Activated naive CD4-positive, alpha-beta T cell treated with anti-CD3 and anti-CD28 coated beads, Interleukin-2, amount 50 U/mL, for 72 hours (primary cell): ENCODE measurements around the gene PXT1. TPM values are rescaled to one million over a fixed set of nuclear protein-coding genes. Genes with fewer than 3 reads are reported as not detected.
"Not testable (repeated sequence)": the region's sequence is repeated elsewhere in the genome, so short reads cannot be mapped to it uniquely, and the experiment has no call there.

Experiments
- ATAC-seq, 2 donors: fragments of 150-1000 bp; cut with Tn5 transposase; 2 replicates each; pipeline ENCODE4 v1.10.0; 2021; ENCODE audit warnings: mild to moderate bottlenecking in 2 of 2, moderate library complexity in 2 of 2
- DNase-seq, 2 donors: peaks; one replicate each; pipeline ENCODE4 v3.0.0; 2021 to 2022; ENCODE audit warnings: low spot score in 2 of 2
- H3K27ac Mint-ChIP-seq, 2 donors: one replicate each; pipeline ENCODE4 v1.8.0; 2022; ENCODE audit warnings: mild to moderate bottlenecking in 2 of 2, mixed read lengths in 2 of 2
- H3K36me3 Mint-ChIP-seq, 2 donors: one replicate each; pipeline ENCODE4 v1.8.0; 2022; ENCODE audit warnings: mixed read lengths in 2 of 2
- H3K9me3 Mint-ChIP-seq, 2 donors: one replicate each; pipeline ENCODE4 v1.8.0; 2022; ENCODE audit warnings: mixed read lengths in 2 of 2
- total RNA-seq, 2 donors: library from RNA; stranded (reverse); gene quantifications; one replicate each; pipeline ENCODE4 v1.2.3, GENCODE V29; 2022

Gene PXT1
- total RNA-seq, 2 donors from 2014 or later = 0.80 TPM; not detected in 1

DNA sequence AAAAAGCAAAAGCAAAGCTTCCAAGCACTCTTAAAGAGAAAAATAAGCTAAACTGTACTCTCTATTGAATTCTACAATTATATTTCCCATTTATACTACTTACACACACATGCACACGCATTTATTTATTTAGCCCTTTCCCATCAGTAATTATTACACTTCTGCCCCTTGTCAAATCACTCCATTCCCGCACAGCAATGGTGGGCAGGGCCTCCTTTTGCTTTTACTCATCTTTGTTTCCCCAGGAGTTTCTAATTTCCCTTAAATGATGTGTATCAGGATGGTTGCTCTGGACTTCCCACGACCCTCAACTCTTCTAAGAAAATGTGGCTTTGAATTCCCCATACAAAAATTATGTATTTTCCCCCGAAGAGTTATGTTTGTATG, 19.9 kb downstream of the PXT1 start:
- DNase-seq = no peak
- Mint-ChIP-seq H3K36me3 (no peaks in the 10 kb centered on the region), H3K9me3 (no peaks in the 10 kb centered on the region), H3K27ac (peak overlapping the region; percentile 93 to 94)
- ATAC-seq = no peak

DNA sequence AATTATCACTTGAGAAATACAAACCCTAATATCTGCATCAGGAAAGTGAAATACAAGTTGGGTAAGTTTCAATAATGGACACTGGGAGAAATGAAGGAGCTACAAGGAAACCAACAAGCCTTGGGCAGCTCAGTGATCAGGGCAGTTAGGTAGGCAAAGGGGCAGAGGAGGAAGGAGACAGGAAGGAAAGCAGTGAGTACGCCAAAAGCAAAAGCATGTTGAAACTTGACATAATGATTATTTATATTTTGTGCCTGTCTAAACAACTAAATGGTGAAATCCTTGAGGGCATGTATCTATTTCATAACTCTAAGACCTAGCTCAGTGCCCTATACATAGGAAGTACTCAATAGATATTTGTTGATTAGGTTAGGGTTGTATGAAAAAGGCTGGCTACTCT, 23.3 kb downstream of the PXT1 start:
- no peaks in the 10 kb centered on the region for H3K9me3 Mint-ChIP-seq
- ATAC-seq = no peak
- no peak overlapping the region for H3K27ac Mint-ChIP-seq

DNA sequence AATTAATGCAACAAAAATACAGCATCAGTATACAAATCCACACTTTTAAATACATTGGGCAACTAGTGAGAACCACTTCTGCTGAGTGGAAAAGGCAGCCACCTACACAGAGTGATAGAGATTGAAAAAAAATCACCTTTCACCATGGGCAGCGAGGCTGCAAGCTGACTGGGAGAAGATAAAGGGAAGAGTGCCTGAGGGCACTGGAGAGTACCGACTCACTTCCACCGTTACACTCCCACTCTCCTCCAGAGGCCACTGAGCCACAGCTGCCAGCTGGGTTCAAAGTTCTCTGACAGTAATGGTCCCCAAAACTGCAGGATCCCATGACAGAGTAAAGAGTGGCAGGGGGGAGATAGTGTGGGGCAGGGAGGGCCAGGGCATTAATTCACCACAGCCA, 24.1 kb downstream of the PXT1 start:
- Mint-ChIP-seq H3K36me3 (no peaks in the 10 kb centered on the region), H3K27ac (no peak overlapping the region), H3K9me3 (no peaks in the 10 kb centered on the region)
- DNase-seq = no peak
- no peak for ATAC-seq

More for the DNA sequence above, 23.3 kb downstream of the PXT1 start:
- no peak for DNase-seq
- no peaks in the 10 kb centered on the region for H3K36me3 Mint-ChIP-seq

DNA sequence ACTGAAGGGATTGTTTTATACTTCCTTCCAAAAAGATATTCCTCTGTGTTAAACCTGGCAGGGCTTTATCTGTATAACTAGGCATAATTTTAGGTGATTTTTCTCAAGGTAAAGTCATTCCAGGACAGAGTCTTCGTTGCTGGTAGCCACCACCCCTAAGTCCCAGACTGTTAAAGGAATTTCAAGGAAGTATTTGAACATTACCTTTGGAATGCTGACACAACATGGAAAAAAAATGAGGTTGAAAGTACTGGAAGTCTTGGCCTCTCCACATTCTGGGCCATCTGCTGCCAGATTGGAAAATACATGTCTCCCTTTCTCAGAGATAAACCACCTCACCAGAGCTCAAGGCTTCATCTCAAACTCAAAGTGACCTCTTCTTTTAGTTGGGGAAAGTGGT, 28.2 kb downstream of the PXT1 start:
- no peak overlapping the region for H3K27ac Mint-ChIP-seq
- H3K9me3 Mint-ChIP-seq = peaks cover 4 to 5% of the 10 kb centered on the region in 2 donors
- DNase-seq (no peak), ATAC-seq (no peak)
- H3K36me3 Mint-ChIP-seq = peaks cover 0 to 7% of the 10 kb centered on the region in 2 donors

DNA sequence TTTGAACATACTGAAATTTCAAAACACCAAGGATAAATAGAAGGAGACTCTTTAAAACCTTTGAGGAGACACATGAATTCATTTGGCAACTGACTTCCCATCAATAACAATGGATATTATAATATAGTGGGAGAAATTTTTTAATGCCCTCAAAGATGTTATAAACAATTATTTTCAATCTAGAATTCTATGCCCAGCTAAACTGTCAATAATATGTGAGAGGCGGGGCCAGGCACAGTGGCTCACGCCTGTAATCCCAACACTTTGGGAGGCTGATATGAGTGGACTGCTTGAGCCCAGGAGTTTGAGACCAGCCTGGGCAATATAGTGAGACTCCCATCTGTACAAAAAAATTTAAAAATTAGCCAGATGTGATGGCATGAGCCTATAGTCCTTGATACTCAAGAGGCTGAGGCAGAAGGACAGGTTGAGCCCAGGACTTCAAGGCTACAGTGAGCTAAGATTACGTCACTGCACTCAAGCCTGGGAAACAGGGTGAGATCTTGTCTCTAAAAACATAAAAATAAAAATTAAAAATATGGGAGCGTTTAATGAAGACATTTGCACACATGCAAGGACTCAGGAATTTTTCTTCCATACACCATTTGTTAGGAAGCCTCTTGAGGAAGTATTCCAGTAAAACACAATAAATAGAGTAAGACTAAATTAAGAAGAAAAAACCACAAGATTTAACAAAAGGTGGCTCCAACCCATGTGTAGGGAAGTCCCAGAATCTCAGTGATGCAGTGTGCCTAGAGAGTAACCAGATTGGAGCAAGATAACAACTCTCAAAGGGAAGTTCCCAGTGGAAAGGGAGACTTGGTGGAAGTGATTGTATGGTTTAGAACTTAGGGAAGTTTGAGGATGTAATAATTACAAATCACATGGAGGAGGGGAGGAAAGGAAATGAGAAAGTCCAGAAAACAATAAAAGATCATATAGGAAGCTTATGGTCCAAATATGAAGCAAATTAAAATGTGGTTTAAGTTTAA, 28.9 kb downstream of the PXT1 start:
- H3K27ac Mint-ChIP-seq = no peak overlapping the region
- DNase-seq (no peak), ATAC-seq (no peak)
- peaks cover 0 to 7% of the 10 kb centered on the region in 2 donors for H3K36me3 Mint-ChIP-seq
- H3K9me3 Mint-ChIP-seq = peaks cover 4 to 5% of the 10 kb centered on the region in 2 donors

DNA sequence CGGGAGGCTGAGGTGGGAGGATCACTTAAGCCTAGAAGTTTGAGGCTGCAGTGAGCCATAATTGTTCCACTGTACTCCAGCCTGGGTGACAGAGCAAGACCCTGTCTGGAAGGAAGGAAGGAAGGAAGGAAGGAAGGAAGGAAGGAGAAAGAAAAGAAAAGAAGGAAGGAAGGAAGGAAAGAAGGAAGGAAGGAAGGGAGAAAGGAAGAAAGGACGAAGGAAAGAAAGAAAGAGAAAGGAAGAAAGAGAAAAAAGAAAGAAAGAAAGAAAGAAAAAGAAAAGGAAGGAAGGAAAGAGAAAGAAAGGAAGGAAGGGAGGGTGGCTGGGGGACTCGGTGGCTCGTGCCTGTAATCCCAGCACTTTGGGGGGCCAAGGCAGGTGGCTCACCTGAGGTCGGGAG, 32.9 kb downstream of the PXT1 start:
- H3K27ac Mint-ChIP-seq = peak overlapping the region in 1 of 2 donors; percentile 51
- not testable (repeated sequence) for H3K36me3 Mint-ChIP-seq, DNase-seq, ATAC-seq, H3K9me3 Mint-ChIP-seq

DNA sequence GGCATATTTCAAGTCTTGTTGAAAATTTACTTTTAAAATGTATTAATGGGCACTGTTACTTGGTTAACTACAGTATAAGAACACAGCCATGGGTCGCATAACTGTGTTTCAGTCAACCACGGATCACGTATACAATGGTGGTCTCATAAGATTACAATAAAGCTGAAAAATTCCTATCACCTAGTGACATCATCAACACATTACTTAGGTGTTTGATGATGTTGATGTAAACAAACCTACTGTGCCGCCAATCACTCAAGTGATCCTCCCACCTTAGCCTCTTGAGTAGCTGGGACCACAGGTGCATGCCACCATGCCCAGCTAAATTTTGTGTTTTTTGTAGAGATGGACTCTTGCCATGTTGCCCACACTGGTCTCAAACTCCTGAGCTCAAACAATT, 38.5 kb downstream of the PXT1 start:
- Mint-ChIP-seq H3K9me3 (no peaks in the 10 kb centered on the region), H3K36me3 (no peaks in the 10 kb centered on the region), H3K27ac (no peak overlapping the region)
- DNase-seq (no peak), ATAC-seq (no peak)

DNA sequence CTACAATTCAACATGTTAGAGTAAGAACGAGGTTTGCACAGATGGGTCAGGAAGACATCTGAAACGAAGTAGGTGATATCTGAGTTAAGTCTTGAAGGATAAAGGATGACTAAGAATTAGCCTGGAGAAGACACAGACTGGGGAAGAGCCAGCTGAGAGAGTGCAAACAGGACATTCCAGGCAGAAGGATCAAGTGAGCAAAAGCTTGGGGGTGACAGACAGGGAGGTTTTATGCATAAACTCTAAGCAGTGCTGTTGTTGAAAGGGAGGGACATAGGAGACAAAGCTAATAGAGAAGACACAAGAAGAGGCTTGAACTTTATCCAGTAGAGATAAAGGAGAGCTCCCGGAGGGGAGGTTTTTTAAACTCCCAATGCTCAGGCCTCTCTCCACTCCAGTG, 40.2 kb downstream of the PXT1 start:
- Mint-ChIP-seq H3K27ac (no peak overlapping the region), H3K36me3 (no peaks in the 10 kb centered on the region), H3K9me3 (no peaks in the 10 kb centered on the region)
- no peak for ATAC-seq
- DNase-seq = no peak

DNA sequence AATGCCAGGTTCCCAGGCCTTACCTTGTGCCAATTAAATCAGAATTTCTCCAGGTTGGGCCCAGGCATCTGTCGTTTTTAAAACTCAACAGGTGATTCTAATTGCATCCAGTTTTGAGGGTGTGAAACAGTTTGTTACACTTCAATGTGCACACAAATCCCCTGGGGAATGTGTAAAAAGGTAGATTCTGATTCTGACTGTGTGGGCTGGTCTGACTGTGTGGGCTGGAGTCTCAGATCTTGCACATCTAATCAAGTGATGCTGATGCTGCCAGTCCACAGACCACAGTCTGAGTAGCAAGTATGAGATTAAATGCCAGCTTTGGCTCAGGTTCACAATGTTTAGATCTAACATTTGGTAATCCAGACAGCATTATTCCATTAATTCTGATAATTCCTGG, 42.7 kb downstream of the PXT1 start:
- H3K27ac Mint-ChIP-seq = no peak overlapping the region
- ATAC-seq = peak in 1 of 2 donors; percentile 40

DNA sequence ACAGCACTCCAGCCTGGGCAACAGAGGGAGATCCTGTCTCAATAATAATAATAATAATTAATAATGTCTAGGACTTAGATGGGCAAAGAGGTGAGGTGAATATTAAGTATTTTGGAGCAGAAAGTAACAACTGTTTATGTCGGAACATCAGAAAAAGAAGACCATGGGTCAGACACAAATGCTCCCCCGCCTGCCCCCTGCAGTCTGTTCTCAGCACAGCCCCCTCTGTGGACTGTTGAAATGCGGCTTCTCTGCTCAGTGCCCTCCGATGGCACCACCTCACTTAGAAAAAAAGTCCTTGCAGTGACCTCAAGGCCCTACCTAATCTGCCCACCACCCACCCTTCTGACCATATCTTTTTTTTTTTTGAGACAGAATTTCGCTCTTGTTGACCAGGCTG, 50.0 kb downstream of the PXT1 start:
- H3K36me3 Mint-ChIP-seq = no peaks in the 10 kb centered on the region
- H3K9me3 Mint-ChIP-seq = no peaks in the 10 kb centered on the region
- DNase-seq (no peak), ATAC-seq (no peak)
- H3K27ac Mint-ChIP-seq = no peak overlapping the region

More for the DNA sequence above, 42.7 kb downstream of the PXT1 start:
- H3K9me3 Mint-ChIP-seq = no peaks in the 10 kb centered on the region
- no peak for DNase-seq
- H3K36me3 Mint-ChIP-seq = no peaks in the 10 kb centered on the region

DNA sequence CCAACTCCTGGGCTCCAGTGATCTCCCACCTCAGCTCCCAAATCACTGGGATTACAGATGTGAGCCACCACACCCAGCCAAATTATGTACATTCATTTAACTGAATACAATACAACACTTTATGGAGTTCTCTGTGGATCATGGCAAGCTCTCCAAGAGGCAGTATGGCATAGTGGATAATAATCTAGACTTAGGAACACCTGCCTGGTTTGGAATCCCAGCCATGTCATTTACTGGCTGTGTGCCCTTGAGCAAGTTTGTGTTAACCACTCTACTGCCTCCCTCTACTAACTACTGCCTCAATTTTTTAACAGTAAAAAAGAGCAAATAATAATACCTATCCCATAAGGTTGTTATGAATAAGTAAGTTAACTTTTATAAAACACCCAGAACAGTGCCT, 53.3 kb downstream of the PXT1 start:
- ATAC-seq = no peak

DNA sequence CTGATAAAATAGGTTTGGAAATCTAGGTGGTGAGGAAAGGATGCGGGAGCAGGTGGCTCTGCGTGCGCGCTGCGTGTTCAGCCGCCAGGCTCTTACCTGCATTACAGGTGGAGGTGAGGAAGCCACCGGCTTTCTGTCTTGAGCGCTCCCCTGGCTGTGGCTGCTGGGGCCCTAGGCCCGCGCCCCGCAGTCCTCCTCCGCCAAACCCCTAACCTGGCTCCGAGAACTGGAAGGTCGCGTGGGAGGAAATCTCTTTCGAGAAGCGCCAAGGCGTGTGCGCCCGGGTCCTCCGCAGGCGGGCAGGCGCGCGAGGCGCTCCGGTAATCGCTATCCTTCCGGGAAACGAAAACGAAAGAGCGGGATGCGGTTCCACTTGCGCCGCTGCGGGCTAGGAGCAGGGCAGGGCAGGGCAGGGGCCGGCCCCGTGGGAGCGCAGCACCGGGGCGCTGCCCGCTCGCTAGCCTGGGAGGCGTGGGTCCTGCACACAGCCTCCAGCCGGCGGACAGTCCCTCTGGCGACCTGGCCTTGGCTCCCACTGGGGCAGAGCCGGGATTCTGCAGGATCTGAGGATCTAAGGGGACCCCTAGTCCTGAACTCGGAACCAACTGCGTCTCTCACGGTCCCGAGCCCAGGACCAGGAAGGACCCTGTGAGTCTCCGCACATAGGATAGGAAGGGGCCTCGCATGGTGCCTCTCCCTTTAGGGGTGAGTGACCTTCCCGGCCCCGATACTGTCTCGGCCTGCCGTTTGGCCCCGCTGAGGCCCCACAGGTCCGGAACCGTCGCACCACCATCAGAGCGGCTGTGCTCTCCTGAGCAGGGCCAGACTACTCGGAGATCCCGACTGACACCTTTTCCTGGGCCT, 55.0 kb downstream of the PXT1 start, which contains the start of gene ETV7:
ETV7 (minus strand) TSS at position 230 of the 864 bp plus-strand sequence; CDS start at position 102, 128 bp downstream.
- Mint-ChIP-seq H3K36me3 (peaks cover 0 to 13% of the 10 kb centered on the region in 2 donors), H3K27ac (peak within 1 kb of the TSS; percentile 62 to 73), H3K9me3 (no peaks in the 10 kb centered on the region)
- ATAC-seq = peak; percentile 66 to 83
- peak in 1 of 2 donors; percentile 48 for DNase-seq

More for the DNA sequence above, 53.3 kb downstream of the PXT1 start:
- H3K27ac Mint-ChIP-seq = no peak overlapping the region
- no peaks in the 10 kb centered on the region for H3K9me3 Mint-ChIP-seq
- H3K36me3 Mint-ChIP-seq = peaks cover 0 to 13% of the 10 kb centered on the region in 2 donors
- no peak for DNase-seq

DNA sequence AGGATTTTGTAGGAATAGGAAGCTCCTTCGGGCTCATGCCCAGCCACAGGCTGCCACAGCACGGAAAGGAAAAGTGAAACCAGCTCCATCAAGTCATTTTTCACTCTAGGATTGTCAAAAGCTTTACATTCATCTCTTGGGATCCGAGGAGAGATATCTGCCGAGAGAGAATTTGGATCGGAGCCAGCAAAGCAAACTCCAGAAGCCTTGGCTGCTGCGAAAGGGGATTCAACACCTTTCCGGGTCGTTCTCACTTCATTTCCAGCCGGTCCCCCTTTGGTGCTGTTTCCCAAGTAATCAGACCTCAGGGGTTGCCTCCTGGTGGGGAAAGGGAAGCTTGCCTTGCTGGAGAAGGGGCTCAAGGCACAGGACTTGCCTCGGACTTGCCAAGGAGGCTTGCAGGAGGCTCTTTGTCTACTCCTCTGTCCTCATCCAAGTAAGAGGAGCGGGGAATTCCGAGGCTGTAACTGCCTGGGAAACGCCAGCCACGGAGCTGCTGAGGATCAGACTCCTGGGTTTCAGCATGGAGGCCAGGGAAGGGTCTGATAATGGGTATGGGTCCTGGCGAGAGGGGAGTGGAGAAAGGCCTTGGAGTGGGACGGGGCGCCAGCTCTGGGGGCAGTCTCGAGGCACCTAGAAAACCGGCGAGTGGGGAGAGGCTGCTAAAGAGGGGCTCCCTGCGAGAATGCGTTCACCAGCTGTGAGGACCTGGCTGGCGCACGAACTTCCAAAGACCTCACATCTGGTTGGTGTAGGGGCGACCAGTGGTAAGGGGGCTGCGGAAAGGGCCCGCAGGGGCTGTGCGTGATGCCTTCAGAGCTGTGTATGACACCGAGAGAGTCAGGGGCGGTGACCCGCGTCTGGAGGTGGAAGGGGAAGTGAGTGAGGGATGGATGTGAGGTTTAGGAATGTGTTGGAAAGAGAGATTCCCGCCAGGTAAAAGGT, 55.9 kb downstream of the PXT1 start:
- H3K36me3 Mint-ChIP-seq = peaks cover 0 to 13% of the 10 kb centered on the region in 2 donors
- no peaks in the 10 kb centered on the region for H3K9me3 Mint-ChIP-seq
- ATAC-seq (peak; percentile 26 to 50), DNase-seq (peak in 1 of 2 donors; percentile 16)
- H3K27ac Mint-ChIP-seq = peak overlapping the region; percentile 62 to 73

DNA sequence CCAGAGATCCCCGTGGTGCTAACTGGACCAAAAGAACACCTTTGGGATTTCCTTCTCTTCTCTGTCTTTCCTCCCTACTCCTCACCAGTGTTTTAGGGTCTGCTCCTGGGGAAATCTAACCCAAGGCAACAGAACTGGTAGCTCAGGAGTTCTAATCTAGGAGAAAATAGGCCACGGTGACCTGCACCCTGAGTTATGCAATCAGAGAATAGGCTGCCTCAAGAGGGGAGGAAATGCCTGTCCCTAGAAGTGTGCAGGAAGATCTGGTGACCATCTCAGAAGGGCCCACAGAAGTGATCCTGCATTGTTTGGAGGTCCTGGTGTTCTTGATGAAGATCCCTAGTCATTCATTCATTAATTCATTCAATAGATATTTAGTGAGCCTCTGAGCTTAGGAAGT, 58.6 kb downstream of the PXT1 start:
- Mint-ChIP-seq H3K9me3 (no peaks in the 10 kb centered on the region), H3K27ac (peak overlapping the region in 1 of 2 donors; percentile 19), H3K36me3 (peaks cover 0 to 13% of the 10 kb centered on the region in 2 donors)
- DNase-seq (no peak), ATAC-seq (no peak)

DNA sequence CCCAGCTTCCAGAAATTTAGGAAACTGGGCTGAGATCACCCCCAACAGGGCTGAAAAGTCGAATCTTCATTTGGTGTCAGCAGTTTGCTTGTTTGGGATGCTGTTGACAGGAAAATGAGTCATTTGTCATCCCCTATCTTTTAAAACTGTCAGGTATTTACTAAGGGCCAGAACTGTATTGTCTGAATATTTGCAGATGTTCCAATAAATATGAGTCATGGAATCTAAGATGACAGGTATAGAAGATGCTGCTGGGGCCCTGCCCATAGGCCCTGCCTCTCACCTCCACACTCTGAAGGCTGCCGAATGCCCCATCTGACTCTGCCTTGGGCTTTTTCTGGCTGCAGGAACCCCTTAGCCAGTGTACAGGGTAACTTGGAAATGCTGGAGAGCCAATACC, 59.0 kb downstream of the PXT1 start:
- peak in 1 of 2 donors; percentile 83 for ATAC-seq
- no peak for DNase-seq
- Mint-ChIP-seq H3K27ac (no peak overlapping the region), H3K36me3 (peaks cover 0 to 13% of the 10 kb centered on the region in 2 donors), H3K9me3 (no peaks in the 10 kb centered on the region)

DNA sequence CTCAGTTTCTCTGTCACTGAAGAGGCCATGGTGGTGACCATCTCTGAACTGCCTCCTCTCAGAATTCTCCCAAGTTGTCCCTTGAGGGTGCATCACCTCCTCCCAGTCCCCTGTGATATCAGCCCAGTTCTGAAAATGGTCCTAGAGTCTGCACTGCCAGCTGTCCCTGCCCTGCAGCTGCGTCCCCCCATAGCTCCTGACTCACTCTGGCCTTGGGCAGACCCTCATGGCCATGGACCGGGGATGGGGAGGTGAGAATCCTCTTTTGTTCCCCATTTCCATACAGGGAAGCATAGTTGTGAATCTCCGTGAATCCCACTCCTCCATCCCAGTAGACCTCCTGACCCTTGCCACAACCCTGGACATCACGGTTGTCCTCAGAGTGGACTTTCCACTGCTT, 59.7 kb downstream of the PXT1 start:
- Mint-ChIP-seq H3K27ac (peak overlapping the region in 1 of 2 donors; percentile 34), H3K9me3 (no peaks in the 10 kb centered on the region), H3K36me3 (peaks cover 0 to 13% of the 10 kb centered on the region in 2 donors)
- ATAC-seq (no peak), DNase-seq (no peak)
